MCF 10A (cell line): ENCODE measurements around the gene SYAP1. TPM values are rescaled to one million over a fixed set of nuclear protein-coding genes. Genes with fewer than 3 reads are reported as not detected.
"Not testable (repeated sequence)": the region's sequence is repeated elsewhere in the genome, so short reads cannot be mapped to it uniquely, and the experiment has no call there.

Source experiments
- BruUV-seq: library from RNA; stranded (reverse); fragments of 400-500 nt; replicated peaks from 2 replicates; lab custom pipeline; 2021; lab: Mats Ljungman, UMichigan
- CTCF ChIA-PET: fragments of 300-600 bp; sonication (Branson Sonifier 250); formaldehyde crosslinking; extraction: SDS; loops from one replicate; lab custom pipeline; 2021; ENCODE audit warnings: antibody characterized with exemption, inconsistent platforms; lab: Yijun Ruan, JAX
- POLR2A ChIA-PET: fragments of 300-600, 350-650 bp; sonication (Branson Sonifier 250); formaldehyde crosslinking; extraction: SDS; loops from one replicate; lab custom pipeline; 2020; ENCODE audit warnings: antibody characterized with exemption, inconsistent platforms; lab: Yijun Ruan, JAX
- DNase-seq: peaks from one replicate; pipeline ENCODE4 v3.0.0-alpha.2; 2018; ENCODE audit not compliant: unreplicated experiment
- H3K27ac Mint-ChIP-seq: one replicate; pipeline ENCODE4 v1.8.0; 2022; ENCODE audit warnings: mild to moderate bottlenecking, low read depth, mixed read lengths; ENCODE audit not compliant: unreplicated experiment
- H3K27me3 Mint-ChIP-seq: one replicate; pipeline ENCODE4 v1.8.0; 2022; ENCODE audit warnings: mixed read lengths; ENCODE audit not compliant: insufficient read depth, unreplicated experiment
- H3K36me3 Mint-ChIP-seq: one replicate; pipeline ENCODE4 v1.8.0; 2022; ENCODE audit warnings: mild to moderate bottlenecking, moderate library complexity, mixed read lengths; ENCODE audit not compliant: insufficient read depth, unreplicated experiment
- H3K4me1 Mint-ChIP-seq: one replicate; pipeline ENCODE4 v1.8.0; 2022; ENCODE audit warnings: mixed read lengths; ENCODE audit not compliant: insufficient read depth, unreplicated experiment
- H3K4me3 Mint-ChIP-seq: one replicate; pipeline ENCODE4 v1.8.0; 2022; ENCODE audit warnings: mild to moderate bottlenecking, moderate library complexity, mixed read lengths; ENCODE audit not compliant: unreplicated experiment
- H3K9me3 Mint-ChIP-seq: one replicate; pipeline ENCODE4 v1.8.0; 2022; ENCODE audit warnings: mixed read lengths; ENCODE audit not compliant: unreplicated experiment
- CTCF ChIP-seq: fragments of 200-600 bp; IDR thresholded peaks from one replicate; pipeline ENCODE4 v1.8.0; 2022; ENCODE audit warnings: antibody characterized with exemption, mild to moderate bottlenecking; ENCODE audit not compliant: unreplicated experiment
- intact Hi-C: fragments of 100-400 bp; cut with micrococcal nuclease; formaldehyde crosslinking; loops from 2 replicates; pipeline ENCODE4 v1.14.1; 2022
- total RNA-seq: library from RNA; stranded (reverse); gene quantifications from 2 replicates; pipeline ENCODE4 v1.2.3, GENCODE V29; 2022

SYAP1 gene
- total RNA-seq, 1 experiment from 2014 or later, result 37.0 TPM

GRCh38 chrX:16722481-16722880 is 3.1 kb downstream of the SYAP1 start:
- ChIA-PET CTCF (interaction anchor here (1.1 kb wide), 1 partner anchor 11 kb away, joined by 4 read pairs; no protein-coding TSS in a partner anchor), POLR2A (interaction anchor here (0.7 to 1.0 kb wide), 3 partner anchors 63 to 1002 kb away, joined by 3 read pairs; partner anchors contain the start of gene TXLNG)
- DNase-seq, result no peak
- Mint-ChIP-seq H3K4me1 (peaks cover 5% of the 10 kb centered on the region), H3K4me3 (no peak overlapping the region), H3K9me3 (no peaks in the 10 kb centered on the region), H3K27me3 (no peaks in the 10 kb centered on the region), H3K36me3 (no peaks in the 10 kb centered on the region), H3K27ac (no peak overlapping the region)
- no TSS peak for BruUV-seq
- no peak for TF ChIP-seq CTCF
- intact Hi-C loops, result no loop called here

- DNase-seq, result no peak
- CTCF ChIA-PET, result no interaction called here
- Mint-ChIP-seq H3K27ac (no peak overlapping the region), H3K9me3 (no peaks in the 10 kb centered on the region), H3K4me3 (no peak overlapping the region), H3K27me3 (no peaks in the 10 kb centered on the region), H3K4me1 (no peaks in the 10 kb centered on the region), H3K36me3 (no peaks in the 10 kb centered on the region)
- BruUV-seq, result no TSS peak
- POLR2A ChIA-PET, result no interaction called here
- intact Hi-C loops, result no loop called here
- no peak for TF ChIP-seq CTCF
Observed at GRCh38 chrX:16725072-16725471, 5.7 kb downstream of the SYAP1 start.

- BruUV-seq, H3K27me3 Mint-ChIP-seq, H3K27ac Mint-ChIP-seq, H3K4me1 Mint-ChIP-seq, DNase-seq, POLR2A ChIA-PET, H3K4me3 Mint-ChIP-seq, intact Hi-C loops, CTCF ChIA-PET, H3K9me3 Mint-ChIP-seq, H3K36me3 Mint-ChIP-seq: not testable (repeated sequence)
Observed at GRCh38 chrX:16726347-16726988, 7.1 kb downstream of the SYAP1 start.

- H3K36me3 Mint-ChIP-seq, result no peaks in the 10 kb centered on the region
- H3K4me3 Mint-ChIP-seq, result no peak overlapping the region
- DNase-seq, result no peak
- no peaks in the 10 kb centered on the region for H3K9me3 Mint-ChIP-seq
- intact Hi-C loops, result no loop called here
- CTCF ChIA-PET, result interaction anchor here (0.6 kb wide), 1 partner anchor 775 kb away, joined by 4 read pairs; no protein-coding TSS in a partner anchor
- POLR2A ChIA-PET, result no interaction called here
- H3K27ac Mint-ChIP-seq, result no peak overlapping the region
- TF ChIP-seq CTCF, result no peak
- no peaks in the 10 kb centered on the region for H3K4me1 Mint-ChIP-seq
- no TSS peak for BruUV-seq
- no peaks in the 10 kb centered on the region for H3K27me3 Mint-ChIP-seq
Observed at GRCh38 chrX:16727637-16728036, 8.2 kb downstream of the SYAP1 start.
